PC-3 (cell line): ENCODE data around the gene CD3G. TPM values are rescaled to one million over a fixed set of nuclear protein-coding genes. Genes with fewer than 3 reads are reported as not detected.

Experiments used
- ATAC-seq: fragments of 200-7000 bp; cut with Tn5 transposase; 2 replicates; pipeline ENCODE4 v1.9.1; 2020; ENCODE audit warnings: mild to moderate bottlenecking, moderate library complexity
- BruUV-seq: library from RNA; stranded (reverse); fragments of 400-500 nt; replicated peaks from 2 replicates; lab custom pipeline; 2021; lab: Mats Ljungman, UMichigan
- CTCF ChIA-PET: fragments of 300-600 bp; sonication (Branson Sonifier 250); formaldehyde crosslinking; loops from one replicate; lab custom pipeline; 2022; ENCODE audit warnings: antibody characterized with exemption; lab: Charles Lee
- POLR2A ChIA-PET: fragments of 300-600 bp; sonication (Branson Sonifier 250); formaldehyde crosslinking; loops from one replicate; lab custom pipeline; 2022; ENCODE audit warnings: antibody characterized with exemption; ENCODE audit not compliant: unreplicated experiment; lab: Charles Lee
- DNase-seq: peaks from one replicate; pipeline ENCODE4 v3.0.0-alpha.2; 2015
- H2AFZ ChIP-seq: fragments of 300-600 bp; sonication (generic); 2 replicates; pipeline ENCODE4 v1.6.0; 2016; ENCODE audit warnings: antibody characterized with exemption, low read length
- H3F3A ChIP-seq: fragments of 300-600 bp; sonication (generic); one replicate; pipeline ENCODE4 v1.6.0; 2017; ENCODE audit warnings: antibody characterized with exemption, low read length, control low read depth, mild to moderate bottlenecking; ENCODE audit not compliant: unreplicated experiment
- H3K27ac ChIP-seq: fragments of 300-600 bp; sonication (generic); 2 replicates; pipeline ENCODE4 v1.5.1; 2016; ENCODE audit warnings: mild to moderate bottlenecking, low read length
- H3K27me3 ChIP-seq: fragments of 300-600 bp; sonication (generic); 2 replicates; pipeline ENCODE4 v1.6.1; 2016; ENCODE audit warnings: low read length, mixed read lengths
- H3K36me3 ChIP-seq: fragments of 300-600 bp; sonication (generic); 2 replicates; pipeline ENCODE4 v1.6.1; 2016; ENCODE audit warnings: low read depth, mixed run types, low read length, mixed read lengths
- H3K4me1 ChIP-seq: fragments of 300-600 bp; sonication (generic); 2 replicates; pipeline ENCODE4 v1.5.1; 2016; ENCODE audit warnings: low read length; ENCODE audit not compliant: insufficient read depth
- H3K4me2 ChIP-seq: fragments of 300-600 bp; sonication (generic); 2 replicates; pipeline ENCODE4 v1.6.0; 2016; ENCODE audit warnings: low read length
- H3K4me3 ChIP-seq: fragments of 300-600 bp; sonication (generic); 2 replicates; pipeline ENCODE4 v1.5.1; 2016; ENCODE audit warnings: mild to moderate bottlenecking, low read length, mixed read lengths
- H3K79me2 ChIP-seq: fragments of 300-600 bp; sonication (generic); 2 replicates; pipeline ENCODE4 v1.6.1; 2017; ENCODE audit warnings: low read length, mixed read lengths
- H3K9ac ChIP-seq: fragments of 300-600 bp; sonication (generic); 2 replicates; pipeline ENCODE4 v1.6.0; 2016; ENCODE audit warnings: mild to moderate bottlenecking, low read length
- H3K9me2 ChIP-seq: fragments of 300-600 bp; sonication (generic); replicated peaks from 2 replicates; pipeline ENCODE4 v1.6.1; 2016; ENCODE audit warnings: mixed run types, low read length, mixed read lengths
- H3K9me3 ChIP-seq: fragments of 300-600 bp; sonication (generic); 2 replicates; pipeline ENCODE4 v1.6.1; 2016; ENCODE audit warnings: low read length, mixed read lengths
- H4K20me1 ChIP-seq: fragments of 300-600 bp; sonication (generic); 2 replicates; pipeline ENCODE4 v1.6.1; 2016; ENCODE audit warnings: low read length, mixed read lengths
- EZH2 ChIP-seq: fragments of 300-600 bp; sonication (generic); IDR thresholded peaks from one replicate; pipeline ENCODE4 v1.6.1; 2017; ENCODE audit warnings: antibody characterized with exemption, mild to moderate bottlenecking, low read length; ENCODE audit not compliant: unreplicated experiment
- EZH2phosphoT487 ChIP-seq: fragments of 300-600 bp; sonication (generic); IDR thresholded peaks from 2 replicates; pipeline ENCODE4 v1.6.1; 2018; ENCODE audit warnings: mild to moderate bottlenecking, antibody characterized with exemption, low read length, borderline replicate concordance
- intact Hi-C: fragments of 100-400 bp; cut with micrococcal nuclease; formaldehyde crosslinking; loops from 2 replicates; pipeline ENCODE4 v1.9.0; 2023
- total RNA-seq: library from RNA; depleted of rRNA; stranded (reverse); fragments of >200 nt; gene quantifications from 2 replicates; pipeline ENCODE4 v1.2.3, GENCODE V29; 2014
- TF ChIP-seq, protein P1 (sequence below): fragments of 300-600 bp; sonication (generic); conservative IDR thresholded peaks from 2 replicates; pipeline ENCODE4 v1.5.1; 2017; ENCODE audit warnings: antibody characterized with exemption, low read depth, mild to moderate bottlenecking, low read length

Gene CD3G
- total RNA-seq, 1 experiment from 2014 or later, result not detected

GRCh38 chr11:118310781-118311485 lies 33.2 kb upstream of the CD3G start:
- H3K9me3 ChIP-seq, result no peaks in the 10 kb centered on the region
- DNase-seq, result peak; percentile 45

DNA sequence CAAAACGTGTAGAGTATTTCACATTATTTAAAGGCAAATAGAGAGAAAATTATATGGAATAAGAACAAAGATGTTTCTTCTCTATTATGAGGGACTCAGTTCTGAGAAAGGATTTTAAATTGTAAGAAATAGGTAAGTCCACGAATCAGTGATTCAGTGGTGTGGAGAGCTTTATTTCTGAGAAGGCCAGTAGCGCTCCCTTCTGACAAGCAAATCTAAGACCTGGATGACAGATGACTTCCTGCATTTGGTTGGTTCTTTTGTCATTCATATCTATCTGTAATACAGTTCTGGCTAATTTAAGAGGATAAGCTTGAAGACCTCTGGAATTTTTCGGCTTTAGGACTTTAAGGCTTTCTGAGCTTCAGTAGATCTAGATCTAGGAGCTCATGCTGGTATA lies 32.6 kb upstream of the CD3G start:
- intact Hi-C loops, result no loop called here
- Histone ChIP-seq H3K4me2 (no peak overlapping the region), H3K9me2 (no peaks in the 10 kb centered on the region), H3K27me3 (no peaks in the 10 kb centered on the region), H4K20me1 (no peaks in the 10 kb centered on the region), H3F3A (no peaks in the 10 kb centered on the region), H3K9ac (no peak overlapping the region), H2AFZ (no peak overlapping the region), H3K4me1 (peaks cover 21% of the 10 kb centered on the region), H3K79me2 (no peaks in the 10 kb centered on the region), H3K9me3 (no peaks in the 10 kb centered on the region), H3K27ac (no peak overlapping the region), H3K36me3 (no peaks in the 10 kb centered on the region), H3K4me3 (no peak overlapping the region)
- BruUV-seq, result no TSS peak
- ChIA-PET CTCF (no interaction called here), POLR2A (no interaction called here)
- ATAC-seq, result no peak
- TF ChIP-seq EZH2phosphoT487 (no peak), EZH2 (no peak)
- TF ChIP-seq, protein P1, sequence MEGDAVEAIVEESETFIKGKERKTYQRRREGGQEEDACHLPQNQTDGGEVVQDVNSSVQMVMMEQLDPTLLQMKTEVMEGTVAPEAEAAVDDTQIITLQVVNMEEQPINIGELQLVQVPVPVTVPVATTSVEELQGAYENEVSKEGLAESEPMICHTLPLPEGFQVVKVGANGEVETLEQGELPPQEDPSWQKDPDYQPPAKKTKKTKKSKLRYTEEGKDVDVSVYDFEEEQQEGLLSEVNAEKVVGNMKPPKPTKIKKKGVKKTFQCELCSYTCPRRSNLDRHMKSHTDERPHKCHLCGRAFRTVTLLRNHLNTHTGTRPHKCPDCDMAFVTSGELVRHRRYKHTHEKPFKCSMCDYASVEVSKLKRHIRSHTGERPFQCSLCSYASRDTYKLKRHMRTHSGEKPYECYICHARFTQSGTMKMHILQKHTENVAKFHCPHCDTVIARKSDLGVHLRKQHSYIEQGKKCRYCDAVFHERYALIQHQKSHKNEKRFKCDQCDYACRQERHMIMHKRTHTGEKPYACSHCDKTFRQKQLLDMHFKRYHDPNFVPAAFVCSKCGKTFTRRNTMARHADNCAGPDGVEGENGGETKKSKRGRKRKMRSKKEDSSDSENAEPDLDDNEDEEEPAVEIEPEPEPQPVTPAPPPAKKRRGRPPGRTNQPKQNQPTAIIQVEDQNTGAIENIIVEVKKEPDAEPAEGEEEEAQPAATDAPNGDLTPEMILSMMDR, result no peak
- no peak for DNase-seq

More at GRCh38 chr11:118310781-118311485, 33.2 kb upstream of the CD3G start:
- Histone ChIP-seq H3K9me2 (no peaks in the 10 kb centered on the region), H3K4me2 (no peak overlapping the region), H3K4me3 (no peak overlapping the region), H3K4me1 (peaks cover 16% of the 10 kb centered on the region), H4K20me1 (no peaks in the 10 kb centered on the region), H2AFZ (no peak overlapping the region), H3K27ac (no peak overlapping the region), H3F3A (no peaks in the 10 kb centered on the region), H3K79me2 (no peaks in the 10 kb centered on the region), H3K27me3 (no peaks in the 10 kb centered on the region), H3K9ac (no peak overlapping the region), H3K36me3 (no peaks in the 10 kb centered on the region)
- no peak for TF ChIP-seq EZH2phosphoT487
- TF ChIP-seq EZH2, result no peak
- TF ChIP-seq, protein P1, result no peak
- peak; percentile 39 for ATAC-seq
- POLR2A ChIA-PET, result no interaction called here
- intact Hi-C loops, result no loop called here
- no TSS peak for BruUV-seq
- CTCF ChIA-PET, result no interaction called here

GRCh38 chr11:118312328-118312727 lies 31.8 kb upstream of the CD3G start:
- TF ChIP-seq, protein P1, result no peak
- Histone ChIP-seq H3K36me3 (no peaks in the 10 kb centered on the region), H3K79me2 (no peaks in the 10 kb centered on the region), H3K9me2 (no peaks in the 10 kb centered on the region), H3K4me3 (no peak overlapping the region), H3F3A (no peaks in the 10 kb centered on the region), H2AFZ (no peak overlapping the region), H3K4me1 (peaks cover 27% of the 10 kb centered on the region), H3K27me3 (no peaks in the 10 kb centered on the region), H3K4me2 (no peak overlapping the region), H3K9ac (no peak overlapping the region), H4K20me1 (no peaks in the 10 kb centered on the region), H3K27ac (no peak overlapping the region), H3K9me3 (no peaks in the 10 kb centered on the region)
- no peak for ATAC-seq
- DNase-seq, result no peak
- intact Hi-C loops, result no loop called here
- POLR2A ChIA-PET, result no interaction called here
- CTCF ChIA-PET, result no interaction called here
- no TSS peak for BruUV-seq
